SH-SY5Y (cell line): ENCODE data around the gene PDILT.

Experiments used
- GATA2 ChIP-seq: IDR thresholded peaks from 2 replicates; pipeline ENCODE4 v1.6.1; 2011; ENCODE audit warnings: mild to moderate bottlenecking, low read depth, low read length
- GATA3 ChIP-seq: IDR thresholded peaks from 2 replicates; pipeline ENCODE4 v1.6.1; 2011; ENCODE audit warnings: low read depth, mild to moderate bottlenecking, low read length, moderate library complexity

GRCh38 chr16:20372701-20373100 lies 31.8 kb downstream of the PDILT start:
- no peak for TF ChIP-seq GATA2
- TF ChIP-seq GATA3: no peak
